ENCODE measurements around the gene UMAD1.

The UMAD1 gene

DNA sequence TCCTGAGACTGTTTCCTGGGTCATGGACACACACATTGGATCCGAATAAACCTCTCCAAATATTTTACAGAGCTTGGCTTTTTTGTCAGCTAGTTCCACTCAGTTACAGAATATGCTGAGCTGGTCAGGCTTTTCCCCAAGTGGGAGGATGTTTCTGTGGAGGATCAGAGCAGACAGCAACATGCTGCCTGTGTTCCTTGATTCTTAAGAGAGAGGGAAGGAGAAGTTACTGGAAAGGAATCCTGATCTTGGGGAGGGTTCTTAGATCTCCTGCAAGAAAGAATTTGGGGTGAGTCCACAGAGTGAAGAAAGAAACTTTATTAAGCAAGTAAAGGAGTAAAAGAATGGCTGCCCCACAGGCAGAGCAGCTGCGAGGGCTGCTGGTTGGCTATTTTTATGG lies 154.7 kb downstream of the UMAD1 start:
- Histone ChIP-seq H4K8ac (ENCODE audit: low read depth, low read length) (peak overlapping the region; percentile 83), H3K18ac (ENCODE audit: low read length) (no peak overlapping the region), H2BK120ac (ENCODE audit: insufficient read depth, low read length, poor library complexity) (peak overlapping the region; percentile 93), H3K4me3 (ENCODE audit: low read depth, low read length) (no peak overlapping the region), H3K79me1 (ENCODE audit: low read length) (peaks cover 40% of the 10 kb centered on the region), H3K9ac (ENCODE audit: low read length) (no peak overlapping the region), H3K23ac (ENCODE audit: low read length) (no peak overlapping the region), H2BK5ac (ENCODE audit: low read depth, low read length, poor library complexity) (peak overlapping the region; percentile 94), H2AK5ac (ENCODE audit: low read length) (peak overlapping the region; percentile 36), H4K91ac (ENCODE audit: low read depth, low read length) (peak overlapping the region; percentile 93), H2BK12ac (ENCODE audit: low read length) (peak overlapping the region; percentile 98), H3K27me3 (ENCODE audit: insufficient read depth, low read length) (no peaks in the 10 kb centered on the region), H3K4ac (ENCODE audit: low read depth, low read length) (peak overlapping the region; percentile 42), H3K27ac (ENCODE audit: low read depth, low read length) (peak overlapping the region; percentile 93), H2AFZ (ENCODE audit: insufficient read depth, low read length, poor library complexity) (no peak overlapping the region), H3K9me3 (ENCODE audit: insufficient read depth, low read depth, low read length) (no peaks in the 10 kb centered on the region), H3K4me2 (ENCODE audit: low read length) (no peak overlapping the region), H3K36me3 (ENCODE audit: control insufficient read depth in 1 of 2, insufficient read depth in 2 of 2, low read length in 2 of 2) (peaks cover 0 to 4% of the 10 kb centered on the region in 2 experiments), H4K12ac (ENCODE audit: low read depth, low read length) (no peak overlapping the region), H3K4me1 (ENCODE audit: control insufficient read depth in 1 of 2, insufficient read depth in 2 of 2, low read length in 2 of 2) (peaks cover 26 to 28% of the 10 kb centered on the region in 2 experiments), H3K14ac (ENCODE audit: low read length) (peak overlapping the region; percentile 78), H3K79me2 (ENCODE audit: control insufficient read depth, insufficient read depth, low read length, poor library complexity) (peaks cover 4% of the 10 kb centered on the region)
- DNase-seq: no peak
- no CpG with 5 or more reads among the region's 2 CpGs for WGBS (ENCODE audit: extremely low coverage, insufficient coverage, insufficient read length)

DNA sequence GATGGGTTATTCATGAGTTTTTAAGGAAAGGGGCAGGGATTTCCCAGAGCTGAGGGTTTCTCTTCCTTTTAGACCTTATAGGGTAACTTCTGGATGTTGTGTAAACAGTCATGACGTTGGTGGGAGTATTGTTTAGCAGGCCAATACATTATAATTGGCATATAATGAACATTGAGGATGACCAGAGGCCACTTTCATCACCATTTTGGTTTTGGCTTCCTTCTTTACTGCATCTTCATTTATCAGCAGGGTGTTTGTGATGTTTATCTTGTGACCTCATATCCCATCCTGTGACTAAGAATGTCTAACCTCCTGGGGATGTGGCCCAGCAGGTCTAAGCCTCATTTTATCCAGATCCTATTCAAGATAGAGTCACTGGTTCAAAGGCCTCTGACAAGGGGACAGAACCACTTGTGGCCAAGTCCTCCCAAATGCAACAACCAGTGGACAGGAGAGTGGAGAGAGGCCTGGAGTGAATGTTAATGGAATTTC lies 155.1 kb downstream of the UMAD1 start:
- Histone ChIP-seq H2AK5ac (ENCODE audit: low read length) (peak overlapping the region; percentile 36), H2BK120ac (ENCODE audit: insufficient read depth, low read length, poor library complexity) (peak overlapping the region; percentile 93)
- WGBS (ENCODE audit: extremely low coverage, insufficient coverage, insufficient read length): no CpG with 5 or more reads among the region's 1 CpG

DNA sequence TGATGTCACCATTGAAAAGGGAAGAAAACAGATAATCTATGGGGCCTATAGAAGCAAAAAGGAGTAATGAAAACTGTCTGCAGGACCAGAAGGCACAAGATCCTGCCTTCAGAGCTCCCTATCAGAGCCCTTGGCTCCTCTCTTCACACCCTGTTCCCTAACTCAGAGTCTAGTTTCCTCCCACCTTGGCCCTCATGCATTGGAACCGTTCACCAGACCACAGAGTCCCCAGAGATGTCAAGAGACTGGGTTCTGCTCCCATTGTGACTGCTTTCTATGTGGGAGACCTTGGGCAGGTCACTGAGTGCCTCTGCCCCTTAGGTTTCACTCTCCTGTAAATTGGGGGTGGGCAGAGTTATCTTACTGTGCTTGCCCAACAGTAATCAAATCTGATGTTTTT lies 158.0 kb downstream of the UMAD1 start:
- no peak overlapping the region for H4K12ac ChIP-seq (ENCODE audit: low read depth, low read length)
- peaks cover 15% of the 10 kb centered on the region in 2 experiments for H3K4me1 ChIP-seq (ENCODE audit: control insufficient read depth in 1 of 2, insufficient read depth in 2 of 2, low read length in 2 of 2)
- H3K4ac ChIP-seq (ENCODE audit: low read depth, low read length): no peak overlapping the region
- H2BK120ac ChIP-seq (ENCODE audit: insufficient read depth, low read length, poor library complexity): peak overlapping the region; percentile 74
- H3K4me2 ChIP-seq (ENCODE audit: low read length): no peak overlapping the region
- H3K9me3 ChIP-seq (ENCODE audit: insufficient read depth, low read depth, low read length): no peaks in the 10 kb centered on the region
- H4K8ac ChIP-seq (ENCODE audit: low read depth, low read length): peak overlapping the region; percentile 51
- peak overlapping the region; percentile 88 for H2BK12ac ChIP-seq (ENCODE audit: low read length)
- H3K79me2 ChIP-seq (ENCODE audit: control insufficient read depth, insufficient read depth, low read length, poor library complexity): peaks cover 1% of the 10 kb centered on the region
- H3K79me1 ChIP-seq (ENCODE audit: low read length): peaks cover 30% of the 10 kb centered on the region
- no peaks in the 10 kb centered on the region for H3K27me3 ChIP-seq (ENCODE audit: insufficient read depth, low read length)
- no peak overlapping the region for H3K23ac ChIP-seq (ENCODE audit: low read length)
- no peak overlapping the region for H2AFZ ChIP-seq (ENCODE audit: insufficient read depth, low read length, poor library complexity)
- peak overlapping the region; percentile 24 for H3K27ac ChIP-seq (ENCODE audit: low read depth, low read length)
- peak overlapping the region; percentile 19 for H3K18ac ChIP-seq (ENCODE audit: low read length)
- peak overlapping the region; percentile 55 for H2BK5ac ChIP-seq (ENCODE audit: low read depth, low read length, poor library complexity)
- H3K14ac ChIP-seq (ENCODE audit: low read length): peak overlapping the region; percentile 82
- peak overlapping the region; percentile 84 for H2AK5ac ChIP-seq (ENCODE audit: low read length)
- peak overlapping the region; percentile 96 for H4K91ac ChIP-seq (ENCODE audit: low read depth, low read length)
- H3K4me3 ChIP-seq (ENCODE audit: low read depth, low read length): no peak overlapping the region
- no peak overlapping the region for H3K9ac ChIP-seq (ENCODE audit: low read length)
- no peak for DNase-seq
- WGBS (ENCODE audit: extremely low coverage, insufficient coverage, insufficient read length): no CpG with 5 or more reads among the region's 1 CpG
- peaks cover 0 to 4% of the 10 kb centered on the region in 2 experiments for H3K36me3 ChIP-seq (ENCODE audit: control insufficient read depth in 1 of 2, insufficient read depth in 2 of 2, low read length in 2 of 2)

More for the DNA sequence above, 155.1 kb downstream of the UMAD1 start:
- H3K4me3 ChIP-seq (ENCODE audit: low read depth, low read length): no peak overlapping the region
- H3K27me3 ChIP-seq (ENCODE audit: insufficient read depth, low read length): no peaks in the 10 kb centered on the region
- no peak overlapping the region for H3K14ac ChIP-seq (ENCODE audit: low read length)
- no peak overlapping the region for H4K8ac ChIP-seq (ENCODE audit: low read depth, low read length)
- H2BK5ac ChIP-seq (ENCODE audit: low read depth, low read length, poor library complexity): peak overlapping the region; percentile 94
- H4K91ac ChIP-seq (ENCODE audit: low read depth, low read length): peak overlapping the region; percentile 93
- H2BK12ac ChIP-seq (ENCODE audit: low read length): peak overlapping the region; percentile 98
- peaks cover 0 to 4% of the 10 kb centered on the region in 2 experiments for H3K36me3 ChIP-seq (ENCODE audit: control insufficient read depth in 1 of 2, insufficient read depth in 2 of 2, low read length in 2 of 2)
- H3K18ac ChIP-seq (ENCODE audit: low read length): no peak overlapping the region
- peaks cover 25% of the 10 kb centered on the region in 2 experiments for H3K4me1 ChIP-seq (ENCODE audit: control insufficient read depth in 1 of 2, insufficient read depth in 2 of 2, low read length in 2 of 2)
- no peak overlapping the region for H3K9ac ChIP-seq (ENCODE audit: low read length)
- no peak overlapping the region for H3K4me2 ChIP-seq (ENCODE audit: low read length)
- H3K27ac ChIP-seq (ENCODE audit: low read depth, low read length): peak overlapping the region; percentile 93
- H3K4ac ChIP-seq (ENCODE audit: low read depth, low read length): no peak overlapping the region
- H3K79me1 ChIP-seq (ENCODE audit: low read length): peaks cover 39% of the 10 kb centered on the region
- H2AFZ ChIP-seq (ENCODE audit: insufficient read depth, low read length, poor library complexity): no peak overlapping the region
- peak; percentile 92 to 97 for DNase-seq
- H3K9me3 ChIP-seq (ENCODE audit: insufficient read depth, low read depth, low read length): no peaks in the 10 kb centered on the region
- H3K79me2 ChIP-seq (ENCODE audit: control insufficient read depth, insufficient read depth, low read length, poor library complexity): peaks cover 4% of the 10 kb centered on the region
- H4K12ac ChIP-seq (ENCODE audit: low read depth, low read length): no peak overlapping the region
- H3K23ac ChIP-seq (ENCODE audit: low read length): no peak overlapping the region

DNA sequence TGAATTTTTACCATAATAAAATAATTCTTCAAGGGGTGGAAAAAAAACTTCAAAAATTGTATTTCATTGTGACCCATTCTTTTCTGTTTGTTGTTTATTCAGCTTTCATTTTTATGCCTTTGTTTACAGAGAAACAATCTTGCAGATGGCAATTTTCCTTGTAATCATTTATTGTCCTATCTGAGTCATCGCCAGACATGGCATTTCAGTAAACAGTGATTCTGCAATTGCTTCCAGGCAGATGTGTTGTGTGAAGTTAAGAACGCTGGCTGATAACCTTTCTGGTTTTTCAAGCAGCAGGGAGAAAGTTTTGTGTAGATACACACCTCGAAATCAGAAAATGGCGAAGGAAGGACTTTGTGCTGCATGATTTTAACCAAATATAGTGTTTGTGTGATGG lies 158.6 kb downstream of the UMAD1 start:
- peaks cover 1% of the 10 kb centered on the region for H3K79me2 ChIP-seq (ENCODE audit: control insufficient read depth, insufficient read depth, low read length, poor library complexity)
- H2BK5ac ChIP-seq (ENCODE audit: low read depth, low read length, poor library complexity): no peak overlapping the region
- no CpG with 5 or more reads among the region's 4 CpGs for WGBS (ENCODE audit: extremely low coverage, insufficient coverage, insufficient read length)
- H3K23ac ChIP-seq (ENCODE audit: low read length): no peak overlapping the region
- H2BK120ac ChIP-seq (ENCODE audit: insufficient read depth, low read length, poor library complexity): no peak overlapping the region
- no peak overlapping the region for H4K8ac ChIP-seq (ENCODE audit: low read depth, low read length)
- no peak overlapping the region for H3K27ac ChIP-seq (ENCODE audit: low read depth, low read length)
- no peak overlapping the region for H2BK12ac ChIP-seq (ENCODE audit: low read length)
- H2AFZ ChIP-seq (ENCODE audit: insufficient read depth, low read length, poor library complexity): no peak overlapping the region
- H3K4me1 ChIP-seq (ENCODE audit: control insufficient read depth in 1 of 2, insufficient read depth in 2 of 2, low read length in 2 of 2): peaks cover 14% of the 10 kb centered on the region in 2 experiments
- peaks cover 30% of the 10 kb centered on the region for H3K79me1 ChIP-seq (ENCODE audit: low read length)
- H3K14ac ChIP-seq (ENCODE audit: low read length): no peak overlapping the region
- H3K9ac ChIP-seq (ENCODE audit: low read length): no peak overlapping the region
- H3K36me3 ChIP-seq (ENCODE audit: control insufficient read depth in 1 of 2, insufficient read depth in 2 of 2, low read length in 2 of 2): peaks cover 0 to 4% of the 10 kb centered on the region in 2 experiments
- H3K4me2 ChIP-seq (ENCODE audit: low read length): no peak overlapping the region
- no peak overlapping the region for H2AK5ac ChIP-seq (ENCODE audit: low read length)
- H4K12ac ChIP-seq (ENCODE audit: low read depth, low read length): no peak overlapping the region
- H3K4me3 ChIP-seq (ENCODE audit: low read depth, low read length): no peak overlapping the region
- H3K9me3 ChIP-seq (ENCODE audit: insufficient read depth, low read depth, low read length): no peaks in the 10 kb centered on the region
- H3K18ac ChIP-seq (ENCODE audit: low read length): no peak overlapping the region
- H3K27me3 ChIP-seq (ENCODE audit: insufficient read depth, low read length): no peaks in the 10 kb centered on the region
- no peak overlapping the region for H4K91ac ChIP-seq (ENCODE audit: low read depth, low read length)
- no peak overlapping the region for H3K4ac ChIP-seq (ENCODE audit: low read depth, low read length)
- DNase-seq: peak; percentile 53 to 79

All from trophoblast cell (in vitro differentiated cells and primary cell).